Prostate gland (tissue), 2 donors: ENCODE data around the gene SGK1.
"Not testable (repeated sequence)": the region's sequence is repeated elsewhere in the genome, so short reads cannot be mapped to it uniquely, and the experiment has no call there.

Experiments
- POLR2A ChIP-seq: fragments of 450-650 bp; IDR thresholded peaks from one replicate; pipeline ENCODE4 v1.6.1; 2016; ENCODE audit warnings: antibody characterized with exemption, mild to moderate bottlenecking
- POLR2AphosphoS5 ChIP-seq: sonication (generic); formaldehyde crosslinking; IDR thresholded peaks from one replicate; pipeline ENCODE4 v1.6.1; 2017; ENCODE audit warnings: antibody characterized with exemption
- TF ChIP-seq, protein P1 (sequence below), 4 experiments: fragments of 200-600 bp in 2 of 4; fragments of 450-650 bp in 2 of 4; sonication (generic) in 2 of 4; IDR thresholded peaks; 1 replicate in 3 of 4; 2 replicates in 1 of 4; pipeline ENCODE4 v1.5.1; 2016 to 2019; ENCODE audit warnings: antibody characterized with exemption in 4 of 4, mild to moderate bottlenecking in 2 of 4, moderate library complexity in 2 of 4

GRCh38 chr6:134181726-134182125 is 136.2 kb downstream of the SGK1 start:
- TF ChIP-seq POLR2A, POLR2AphosphoS5: not testable (repeated sequence)
- TF ChIP-seq, protein P1, sequence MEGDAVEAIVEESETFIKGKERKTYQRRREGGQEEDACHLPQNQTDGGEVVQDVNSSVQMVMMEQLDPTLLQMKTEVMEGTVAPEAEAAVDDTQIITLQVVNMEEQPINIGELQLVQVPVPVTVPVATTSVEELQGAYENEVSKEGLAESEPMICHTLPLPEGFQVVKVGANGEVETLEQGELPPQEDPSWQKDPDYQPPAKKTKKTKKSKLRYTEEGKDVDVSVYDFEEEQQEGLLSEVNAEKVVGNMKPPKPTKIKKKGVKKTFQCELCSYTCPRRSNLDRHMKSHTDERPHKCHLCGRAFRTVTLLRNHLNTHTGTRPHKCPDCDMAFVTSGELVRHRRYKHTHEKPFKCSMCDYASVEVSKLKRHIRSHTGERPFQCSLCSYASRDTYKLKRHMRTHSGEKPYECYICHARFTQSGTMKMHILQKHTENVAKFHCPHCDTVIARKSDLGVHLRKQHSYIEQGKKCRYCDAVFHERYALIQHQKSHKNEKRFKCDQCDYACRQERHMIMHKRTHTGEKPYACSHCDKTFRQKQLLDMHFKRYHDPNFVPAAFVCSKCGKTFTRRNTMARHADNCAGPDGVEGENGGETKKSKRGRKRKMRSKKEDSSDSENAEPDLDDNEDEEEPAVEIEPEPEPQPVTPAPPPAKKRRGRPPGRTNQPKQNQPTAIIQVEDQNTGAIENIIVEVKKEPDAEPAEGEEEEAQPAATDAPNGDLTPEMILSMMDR (IDR thresholded peaks at IDR 0.05), result not testable (repeated sequence)
